IMR-90 (cell line): Measurements from ENCODE around the gene IAPP. TPM values are rescaled to one million over a fixed set of nuclear protein-coding genes. Genes with fewer than 3 reads are reported as not detected.

ENCODE experiments used
- ATAC-seq: fragments of 200-7000 bp; cut with Tn5 transposase; 2 replicates; pipeline ENCODE4 v1.9.1; 2020; ENCODE audit warnings: low read depth, mild to moderate bottlenecking, moderate library complexity
- BruUV-seq: library from RNA; stranded (reverse); fragments of 400-500 nt; replicated peaks from 2 replicates; lab custom pipeline; 2021; lab: Mats Ljungman, UMichigan
- CTCF ChIA-PET: fragments of 300-600 bp; formaldehyde crosslinking; extraction: SDS; loops from one replicate; lab custom pipeline; 2021; ENCODE audit warnings: antibody characterized with exemption; lab: Yijun Ruan, JAX
- POLR2A ChIA-PET: fragments of 300-600 bp; sonication (Branson Sonifier 250); formaldehyde crosslinking; loops from one replicate; lab custom pipeline; 2022; ENCODE audit warnings: antibody characterized with exemption; ENCODE audit not compliant: unreplicated experiment; lab: Charles Lee
- DNase-seq: peaks from one replicate; pipeline ENCODE4 v3.0.0; 2013
- H2AFZ ChIP-seq: replicated peaks from 2 replicates; pipeline ENCODE3; 2013; ENCODE audit warnings: low read length, mild to moderate bottlenecking; ENCODE audit not compliant: poor library complexity
- H2AK5ac ChIP-seq: 2 replicates; pipeline ENCODE4 v1.6.1; 2013; ENCODE audit warnings: low read depth, low read length, inconsistent platforms
- H2AK9ac ChIP-seq: replicated peaks from 2 replicates; pipeline ENCODE3; 2013; ENCODE audit warnings: mild to moderate bottlenecking, low read depth, low read length, moderate library complexity; ENCODE audit not compliant: poor library complexity
- H2BK120ac ChIP-seq: 2 replicates; pipeline ENCODE4 v1.6.1; 2013; ENCODE audit warnings: low read depth, low read length, inconsistent platforms
- H2BK15ac ChIP-seq: 3 replicates; pipeline ENCODE4 v1.6.1; 2013; ENCODE audit warnings: low read depth, low read length, inconsistent platforms
- H2BK20ac ChIP-seq: 2 replicates; pipeline ENCODE4 v1.6.1; 2013; ENCODE audit warnings: low read depth, mild to moderate bottlenecking, inconsistent platforms, low read length, moderate library complexity
- H2BK5ac ChIP-seq: 2 replicates; pipeline ENCODE4 v1.6.1; 2013; ENCODE audit warnings: mild to moderate bottlenecking, low read depth, low read length, inconsistent platforms; ENCODE audit not compliant: poor library complexity, severe bottlenecking
- H3K14ac ChIP-seq: replicated peaks from 2 replicates; pipeline ENCODE4 v1.6.1; 2013; ENCODE audit warnings: low read depth, low read length, inconsistent platforms
- H3K18ac ChIP-seq: 2 replicates; pipeline ENCODE4 v1.6.1; 2013; ENCODE audit warnings: low read depth, low read length, control low read depth
- H3K23ac ChIP-seq: 2 replicates; pipeline ENCODE4 v1.6.1; 2013; ENCODE audit warnings: low read depth, low read length, inconsistent platforms
- H3K27ac ChIP-seq: 2 replicates; pipeline ENCODE4 v1.5.1; 2013; ENCODE audit warnings: mild to moderate bottlenecking, control low read depth, low read length; ENCODE audit not compliant: insufficient read depth
- H3K27me3 ChIP-seq: 2 replicates; pipeline ENCODE4 v1.6.1; 2013; ENCODE audit warnings: low read length; ENCODE audit not compliant: control insufficient read depth, insufficient read depth
- H3K36me3 ChIP-seq: 2 replicates; pipeline ENCODE4 v1.6.1; 2013; ENCODE audit warnings: low read length, mixed read lengths; ENCODE audit not compliant: control insufficient read depth, insufficient read depth
- H3K4ac ChIP-seq: 2 replicates; pipeline ENCODE4 v1.6.1; 2013; ENCODE audit warnings: low read depth, low read length, inconsistent platforms
- H3K4me1 ChIP-seq: 2 replicates; pipeline ENCODE4 v1.6.1; 2013; ENCODE audit warnings: low read length, mixed read lengths; ENCODE audit not compliant: control insufficient read depth, insufficient read depth
- H3K4me2 ChIP-seq: 2 replicates; pipeline ENCODE4 v1.6.1; 2013; ENCODE audit warnings: low read depth, mild to moderate bottlenecking, control low read depth, low read length, moderate library complexity
- H3K4me3 ChIP-seq: 2 replicates; pipeline ENCODE4 v1.5.1; 2013; ENCODE audit warnings: low read depth, mild to moderate bottlenecking, control low read depth, low read length, moderate library complexity; ENCODE audit not compliant: insufficient read depth
- H3K56ac ChIP-seq: 2 replicates; pipeline ENCODE4 v1.6.1; 2013; ENCODE audit warnings: low read length, inconsistent platforms; ENCODE audit not compliant: insufficient read depth; ENCODE audit errors: extremely low read depth
- H3K79me1 ChIP-seq, 2 experiments: 2 replicates each; pipeline ENCODE4 v1.6.1; 2013; ENCODE audit warnings: low read length in 2 of 2, inconsistent platforms in 1 of 2, low read depth in 1 of 2
- H3K9ac ChIP-seq: 2 replicates; pipeline ENCODE4 v1.6.1; 2013; ENCODE audit warnings: low read depth, low read length, control low read depth
- H3K9me1 ChIP-seq: 2 replicates; pipeline ENCODE4 v1.6.1; 2013; ENCODE audit warnings: low read length, inconsistent platforms; ENCODE audit not compliant: insufficient read depth
- H3K9me3 ChIP-seq: 2 replicates; pipeline ENCODE4 v1.6.1; 2013; ENCODE audit warnings: low read length; ENCODE audit not compliant: control insufficient read depth, insufficient read depth
- H4K20me1 ChIP-seq: 2 replicates; pipeline ENCODE4 v1.6.1; 2013; ENCODE audit warnings: low read length, inconsistent platforms; ENCODE audit not compliant: insufficient read depth
- H4K5ac ChIP-seq: 2 replicates; pipeline ENCODE4 v1.6.1; 2013; ENCODE audit warnings: mild to moderate bottlenecking, low read depth, low read length, control low read depth
- H4K8ac ChIP-seq, 2 experiments: 2 replicates each; pipeline ENCODE4 v1.6.1; 2013; ENCODE audit warnings: low read depth in 2 of 2, low read length in 2 of 2, control low read depth in 1 of 2, inconsistent platforms in 1 of 2
- H4K91ac ChIP-seq: 2 replicates; pipeline ENCODE4 v1.6.1; 2013; ENCODE audit warnings: low read depth, low read length, inconsistent platforms; ENCODE audit not compliant: insufficient read depth
- BHLHE40 ChIP-seq: fragments of 150-350 bp; IDR thresholded peaks from 2 replicates; pipeline ENCODE4 v1.6.1; 2016; ENCODE audit warnings: mild to moderate bottlenecking, low read depth, low read length
- MAFK ChIP-seq: IDR thresholded peaks from 2 replicates; pipeline ENCODE4 v1.6.1; 2012; ENCODE audit warnings: low read depth, low read length, improper control_type of control experiment
- MXI1 ChIP-seq: IDR thresholded peaks from 2 replicates; pipeline ENCODE4 v1.6.1; 2012; ENCODE audit warnings: low read depth, mild to moderate bottlenecking, low read length, moderate library complexity, borderline replicate concordance
- NFE2L2 ChIP-seq: fragments of 150-350 bp; IDR thresholded peaks from 2 replicates; pipeline ENCODE4 v1.6.1; 2016; ENCODE audit warnings: low read depth, mild to moderate bottlenecking, low read length
- POLR2A ChIP-seq: IDR thresholded peaks from 2 replicates; pipeline ENCODE4 v1.6.1; 2012; ENCODE audit warnings: mild to moderate bottlenecking, low read depth, low read length
- RAD21 ChIP-seq: IDR thresholded peaks from 2 replicates; pipeline ENCODE4 v1.6.1; 2012; ENCODE audit warnings: low read length, improper control_type of control experiment
- RCOR1 ChIP-seq: IDR thresholded peaks from 2 replicates; pipeline ENCODE4 v1.6.1; 2012; ENCODE audit warnings: mild to moderate bottlenecking, low read length, improper control_type of control experiment; ENCODE audit not compliant: insufficient replicate concordance
- RFX5 ChIP-seq: IDR thresholded peaks from 2 replicates; pipeline ENCODE4 v1.8.0; 2012; ENCODE audit warnings: low read depth, mild to moderate bottlenecking, low read length, moderate library complexity
- SMC3 ChIP-seq: fragments of 150-350 bp; IDR thresholded peaks from 2 replicates; pipeline ENCODE4 v1.6.1; 2016; ENCODE audit warnings: low read depth, mild to moderate bottlenecking, antibody characterized with exemption, low read length, moderate library complexity
- dilution Hi-C: fragments of 300-500 bp; cut with HindIII; formaldehyde crosslinking; loops from one replicate; pipeline ENCODE4 v1.14.3; 2018; ENCODE audit warnings: low sequenced_read_pairs; ENCODE audit not compliant: unreplicated experiment
- in situ Hi-C: fragments of 300-500 bp; cut with MboI; formaldehyde crosslinking; loops from 3 replicates; pipeline ENCODE4 v1.14.3; 2019; ENCODE audit warnings: low sequenced_read_pairs, inconsistent platforms, mixed read lengths
- intact Hi-C: fragments of 100-400 bp; cut with micrococcal nuclease; formaldehyde crosslinking; loops from 2 replicates; pipeline ENCODE4 v1.10.0; 2022
- polyA plus RNA-seq, 3 experiments: library from polyadenylated mRNA; depleted of rRNA; stranded (reverse); fragments of >200 nt; gene quantifications; 2 replicates each; pipeline ENCODE4 v1.2.3, GENCODE V29; 2012; ENCODE audit warnings: low replicate concordance in 1 of 3
- total RNA-seq: library from RNA; depleted of rRNA; stranded (reverse); fragments of >200 nt; gene quantifications from 2 replicates; pipeline ENCODE4 v1.2.3, GENCODE V29; 2012
- TF ChIP-seq, protein P1 (sequence below): fragments of 150-350 bp; IDR thresholded peaks from 2 replicates; pipeline ENCODE4 v1.6.1; 2016; ENCODE audit warnings: low read depth, mild to moderate bottlenecking, low read length, moderate library complexity, borderline replicate concordance
- TF ChIP-seq, protein P2 (sequence below): conservative IDR thresholded peaks from 2 replicates; pipeline ENCODE4 v1.5.1; 2012; ENCODE audit warnings: mild to moderate bottlenecking, low read depth, low read length, improper control_type of control experiment

The IAPP gene
- total and polyA plus RNA-seq, 2 of the 4 experiments (the other 2 are of a cell fraction) = not detected

DNA sequence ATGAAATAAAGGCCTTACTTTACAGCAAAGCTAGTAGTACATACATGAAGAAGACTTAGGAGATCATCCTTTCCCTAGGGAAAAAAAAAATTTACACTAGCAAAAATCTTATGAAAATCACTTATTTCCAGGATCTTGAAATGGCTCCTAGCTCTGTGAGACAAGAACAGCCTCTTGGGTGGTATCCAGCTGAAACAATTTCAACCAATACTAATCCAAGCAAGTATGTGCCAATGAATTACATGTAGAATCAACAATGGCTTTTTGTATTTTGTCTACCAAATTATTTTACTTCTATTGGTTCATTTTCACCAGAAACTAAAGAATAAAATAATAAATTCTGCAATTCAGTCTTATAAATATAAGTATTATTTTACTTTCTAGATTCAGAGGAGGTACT is 35.2 kb upstream of the IAPP start:
- Histone ChIP-seq H4K20me1 (no peaks in the 10 kb centered on the region), H3K56ac (no peak overlapping the region), H2BK15ac (no peak overlapping the region), H2BK20ac (no peak overlapping the region), H3K79me1 (no peaks in the 10 kb centered on the region), H2BK5ac (no peak overlapping the region), H3K9ac (no peak overlapping the region), H2AK9ac (no peak overlapping the region), H3K4ac (no peak overlapping the region), H3K9me1 (no peaks in the 10 kb centered on the region), H3K27me3 (no peaks in the 10 kb centered on the region), H3K4me1 (no peaks in the 10 kb centered on the region), H4K5ac (no peak overlapping the region), H3K23ac (no peak overlapping the region), H3K18ac (no peak overlapping the region), H3K4me3 (no peak overlapping the region), H3K14ac (no peak overlapping the region), H3K27ac (no peak overlapping the region), H3K9me3 (0 out of 2 replicates have a peak, but pooled peaks cover 2% of the 10 kb centered on the region), H2AK5ac (no peak overlapping the region), H4K8ac (no peak overlapping the region), H3K4me2 (no peak overlapping the region), H3K36me3 (no peaks in the 10 kb centered on the region), H4K91ac (no peak overlapping the region), H2BK120ac (no peak overlapping the region), H2AFZ (no peak overlapping the region)
- ChIA-PET POLR2A (no interaction called here), CTCF (no interaction called here)
- TF ChIP-seq, protein P1, sequence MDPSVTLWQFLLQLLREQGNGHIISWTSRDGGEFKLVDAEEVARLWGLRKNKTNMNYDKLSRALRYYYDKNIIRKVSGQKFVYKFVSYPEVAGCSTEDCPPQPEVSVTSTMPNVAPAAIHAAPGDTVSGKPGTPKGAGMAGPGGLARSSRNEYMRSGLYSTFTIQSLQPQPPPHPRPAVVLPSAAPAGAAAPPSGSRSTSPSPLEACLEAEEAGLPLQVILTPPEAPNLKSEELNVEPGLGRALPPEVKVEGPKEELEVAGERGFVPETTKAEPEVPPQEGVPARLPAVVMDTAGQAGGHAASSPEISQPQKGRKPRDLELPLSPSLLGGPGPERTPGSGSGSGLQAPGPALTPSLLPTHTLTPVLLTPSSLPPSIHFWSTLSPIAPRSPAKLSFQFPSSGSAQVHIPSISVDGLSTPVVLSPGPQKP = no peak
- TF ChIP-seq MAFK = no peak
- no peak for TF ChIP-seq NFE2L2
- TF ChIP-seq RFX5 = no peak
- no peak for TF ChIP-seq POLR2A
- TF ChIP-seq BHLHE40 = no peak
- no peak for TF ChIP-seq MXI1
- TF ChIP-seq SMC3 = no peak
- no peak for TF ChIP-seq RCOR1
- TF ChIP-seq, protein P2, sequence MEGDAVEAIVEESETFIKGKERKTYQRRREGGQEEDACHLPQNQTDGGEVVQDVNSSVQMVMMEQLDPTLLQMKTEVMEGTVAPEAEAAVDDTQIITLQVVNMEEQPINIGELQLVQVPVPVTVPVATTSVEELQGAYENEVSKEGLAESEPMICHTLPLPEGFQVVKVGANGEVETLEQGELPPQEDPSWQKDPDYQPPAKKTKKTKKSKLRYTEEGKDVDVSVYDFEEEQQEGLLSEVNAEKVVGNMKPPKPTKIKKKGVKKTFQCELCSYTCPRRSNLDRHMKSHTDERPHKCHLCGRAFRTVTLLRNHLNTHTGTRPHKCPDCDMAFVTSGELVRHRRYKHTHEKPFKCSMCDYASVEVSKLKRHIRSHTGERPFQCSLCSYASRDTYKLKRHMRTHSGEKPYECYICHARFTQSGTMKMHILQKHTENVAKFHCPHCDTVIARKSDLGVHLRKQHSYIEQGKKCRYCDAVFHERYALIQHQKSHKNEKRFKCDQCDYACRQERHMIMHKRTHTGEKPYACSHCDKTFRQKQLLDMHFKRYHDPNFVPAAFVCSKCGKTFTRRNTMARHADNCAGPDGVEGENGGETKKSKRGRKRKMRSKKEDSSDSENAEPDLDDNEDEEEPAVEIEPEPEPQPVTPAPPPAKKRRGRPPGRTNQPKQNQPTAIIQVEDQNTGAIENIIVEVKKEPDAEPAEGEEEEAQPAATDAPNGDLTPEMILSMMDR = no peak
- no peak for TF ChIP-seq RAD21
- in situ Hi-C loops (no loop called here), dilution Hi-C loops (no loop called here), intact Hi-C loops (no loop called here)
- ATAC-seq (no peak), DNase-seq (no peak)
- BruUV-seq = no TSS peak
